GM18511 (cell line): ENCODE results near the gene LTBP1.
"Not testable (repeated sequence)": the region's sequence is repeated elsewhere in the genome, so short reads cannot be mapped to it uniquely, and the experiment has no call there.

Experiments
- ATAC-seq: cut with Tn5 transposase; IDR thresholded peaks from one replicate; pipeline ENCODE4 v1.9.1; 2021; ENCODE audit warnings: mild to moderate bottlenecking, moderate library complexity; ENCODE audit not compliant: unreplicated experiment

The LTBP1 gene

DNA sequence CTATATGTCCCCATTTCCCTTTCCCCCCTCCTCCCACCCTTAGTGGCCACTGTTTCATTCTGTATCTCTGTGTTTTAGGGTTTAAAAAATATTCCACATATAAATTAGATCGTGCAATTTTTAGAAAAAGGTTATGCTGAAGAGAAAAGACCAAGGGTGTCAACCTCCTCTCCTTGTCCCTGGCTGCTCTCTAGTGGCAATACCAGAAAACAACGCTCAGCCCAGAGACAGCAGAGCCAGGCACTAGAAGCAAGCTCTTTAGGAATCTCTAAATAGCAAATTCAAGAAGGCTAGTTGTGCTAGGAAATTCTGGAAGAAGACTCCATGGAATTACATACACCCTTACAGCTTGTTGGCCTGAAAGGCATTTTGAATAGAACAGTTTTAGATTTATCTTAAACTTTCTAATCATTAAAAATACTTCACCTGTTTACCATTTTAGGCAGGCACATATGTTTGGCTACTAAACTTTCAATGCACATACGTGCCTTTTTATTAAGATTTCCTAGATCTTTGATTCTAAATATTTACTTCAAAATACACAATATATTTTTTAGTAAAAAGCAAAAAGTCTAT, 494.6 kb downstream of the LTBP1 start:
- peak; percentile 89 for ATAC-seq

DNA sequence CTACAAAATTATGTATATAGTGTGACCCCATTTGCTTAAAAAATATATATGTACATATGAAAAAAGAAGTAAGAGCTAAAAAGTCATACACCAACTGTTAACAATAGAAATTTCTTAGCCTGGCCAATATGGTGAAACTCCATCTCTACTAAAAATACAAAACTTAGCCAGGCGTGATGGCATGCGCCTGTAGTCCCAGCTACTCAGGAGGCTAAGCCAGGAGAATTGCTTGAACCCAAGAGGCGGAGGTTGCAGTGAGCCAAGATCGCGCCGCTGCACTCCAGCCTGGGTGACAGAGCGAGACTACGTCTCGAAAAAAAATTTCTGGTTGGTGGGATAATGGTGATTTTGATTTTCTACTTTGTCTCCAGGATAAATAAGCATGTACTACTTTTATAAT, 495.3 kb downstream of the LTBP1 start:
- ATAC-seq: not testable (repeated sequence)

DNA sequence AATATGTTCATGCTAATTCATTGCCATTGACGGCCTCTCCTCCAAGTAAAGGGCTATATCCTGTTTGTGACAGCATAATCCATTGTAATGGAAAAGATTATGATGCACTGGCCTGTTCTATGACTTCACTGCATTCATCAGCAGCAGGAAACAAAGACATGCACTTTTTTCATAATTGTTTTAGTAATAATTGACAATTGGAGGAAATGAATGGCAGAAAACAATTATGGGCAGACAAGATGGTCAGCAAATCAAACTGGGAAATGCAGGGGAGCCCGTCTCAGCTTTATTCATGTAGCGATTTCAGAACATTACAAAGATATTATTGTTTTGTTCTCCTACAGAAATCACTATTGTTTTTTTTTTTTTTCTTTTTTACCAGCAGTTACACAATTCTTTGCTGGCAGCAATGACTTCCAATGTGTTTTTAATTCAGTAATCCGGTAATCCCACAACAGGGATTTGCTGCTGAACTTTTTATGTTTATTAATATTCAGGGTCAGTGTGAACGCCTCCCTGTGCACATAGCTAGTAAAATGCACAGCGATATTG, 495.9 kb downstream of the LTBP1 start:
- no peak for ATAC-seq

DNA sequence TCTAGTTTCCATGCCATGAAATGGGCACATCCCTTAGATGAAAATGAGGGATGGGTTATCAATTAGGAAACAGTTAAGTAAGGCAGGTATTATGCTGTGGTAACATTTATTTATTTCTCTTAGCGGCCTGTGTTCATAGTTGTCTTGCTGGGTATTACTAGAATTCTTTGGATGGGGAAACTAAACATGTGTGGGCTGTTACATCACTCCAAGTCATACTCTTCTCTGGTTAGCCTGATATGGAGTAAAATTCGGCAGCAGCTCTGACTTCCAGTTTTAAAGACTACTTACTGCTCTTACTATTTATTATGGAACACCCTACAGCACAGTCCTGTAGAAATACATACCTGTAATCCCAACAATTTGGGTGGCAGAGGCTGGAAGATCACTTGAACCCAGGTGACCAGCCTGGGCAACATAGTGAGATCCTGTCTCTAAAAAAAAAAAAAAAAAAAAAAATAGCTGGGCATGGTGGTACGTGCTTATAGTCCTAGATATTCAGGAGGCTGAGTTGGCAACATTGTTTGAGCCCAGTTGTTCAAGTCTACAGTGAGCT, 496.6 kb downstream of the LTBP1 start:
- ATAC-seq: no peak

DNA sequence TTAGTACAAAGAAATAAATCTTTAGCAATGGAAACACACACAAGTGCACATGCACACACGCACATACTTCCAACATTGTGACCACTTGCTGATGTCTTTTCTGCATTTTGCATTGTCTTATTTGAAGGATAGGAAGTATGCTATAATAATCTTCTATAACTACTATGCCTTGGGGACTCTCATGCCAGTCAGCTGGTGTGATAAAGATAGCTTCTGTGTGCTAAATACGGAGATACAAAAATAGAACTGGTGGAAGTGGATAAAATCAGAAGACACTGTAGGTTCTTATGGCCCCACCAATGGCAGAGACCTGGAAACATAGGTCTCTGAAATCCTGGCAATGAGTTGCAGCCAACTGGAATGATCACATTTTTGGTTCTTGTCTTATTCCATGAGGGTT, 498.2 kb downstream of the LTBP1 start:
- ATAC-seq: no peak

DNA sequence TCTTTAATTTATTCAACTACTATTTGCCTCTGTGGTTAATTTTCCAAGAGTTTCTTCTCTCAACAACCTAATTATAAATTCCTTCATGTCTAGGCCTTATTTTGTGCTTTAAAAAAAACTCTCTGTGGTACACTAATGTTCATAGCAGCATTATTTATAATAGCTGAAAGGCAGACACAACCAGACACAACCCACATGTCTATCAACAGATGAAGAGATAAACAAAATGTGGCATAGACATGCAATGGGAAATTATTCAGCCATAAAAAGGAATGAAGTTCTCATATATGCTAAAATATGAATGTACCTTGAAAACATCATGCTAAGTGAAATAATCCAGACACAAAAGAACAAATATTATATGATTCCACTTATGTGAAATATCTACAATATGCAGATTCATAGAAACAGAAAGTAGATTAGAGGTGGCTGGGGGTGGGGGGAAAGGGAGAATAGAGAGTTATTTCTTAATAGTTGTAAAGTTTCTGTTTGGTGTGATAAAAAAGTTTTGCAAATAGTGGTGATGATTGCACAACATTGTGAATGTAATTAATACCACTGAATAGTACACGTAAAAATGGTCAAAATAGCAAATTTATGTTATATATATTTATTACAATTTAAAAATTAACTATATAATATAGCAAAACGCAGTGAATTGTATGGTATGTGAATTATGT, 501.6 kb downstream of the LTBP1 start:
- ATAC-seq: peak; percentile 56
